GM21786 (cell line): ENCODE results near the gene ZEB2.

Experiments used
- ATAC-seq: cut with Tn5 transposase; IDR thresholded peaks from one replicate; pipeline ENCODE4 v1.9.1; 2021; ENCODE audit not compliant: unreplicated experiment

The ZEB2 gene

DNA sequence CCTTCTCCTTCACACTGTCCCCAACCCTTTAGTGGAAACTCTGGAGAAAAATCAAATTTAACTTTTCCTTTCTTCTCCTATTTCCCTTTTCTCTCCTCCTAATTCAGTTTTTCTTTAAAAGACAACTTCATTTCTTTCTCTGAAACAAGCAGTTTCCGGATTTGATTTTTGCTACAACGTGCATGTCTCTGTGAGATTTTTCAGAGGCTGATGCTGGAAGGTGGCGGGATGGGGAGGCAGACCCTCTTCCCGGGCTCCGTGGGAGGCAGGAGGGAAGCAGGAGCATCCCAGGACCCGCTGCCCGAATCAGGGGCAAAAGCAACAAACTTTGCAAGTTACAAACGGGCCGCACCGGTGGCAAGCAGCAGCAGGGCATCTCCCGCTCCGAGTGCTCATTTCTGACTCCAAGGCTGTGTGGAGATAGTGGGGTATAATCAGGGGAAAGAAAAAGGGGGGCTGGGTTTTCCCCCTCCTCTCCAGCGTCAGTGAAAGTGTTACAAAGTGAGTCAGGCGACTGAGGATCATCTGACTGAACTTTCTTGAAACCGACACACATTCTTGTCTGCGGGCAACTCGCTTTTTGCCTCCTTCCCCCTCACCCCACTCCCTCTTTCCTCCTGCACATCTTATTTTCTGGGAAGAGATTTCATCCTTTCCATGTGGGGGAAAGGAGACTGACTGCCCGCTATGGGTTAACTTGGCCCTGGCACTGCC, 6.4 kb downstream of the ZEB2 start:
- no peak for ATAC-seq

DNA sequence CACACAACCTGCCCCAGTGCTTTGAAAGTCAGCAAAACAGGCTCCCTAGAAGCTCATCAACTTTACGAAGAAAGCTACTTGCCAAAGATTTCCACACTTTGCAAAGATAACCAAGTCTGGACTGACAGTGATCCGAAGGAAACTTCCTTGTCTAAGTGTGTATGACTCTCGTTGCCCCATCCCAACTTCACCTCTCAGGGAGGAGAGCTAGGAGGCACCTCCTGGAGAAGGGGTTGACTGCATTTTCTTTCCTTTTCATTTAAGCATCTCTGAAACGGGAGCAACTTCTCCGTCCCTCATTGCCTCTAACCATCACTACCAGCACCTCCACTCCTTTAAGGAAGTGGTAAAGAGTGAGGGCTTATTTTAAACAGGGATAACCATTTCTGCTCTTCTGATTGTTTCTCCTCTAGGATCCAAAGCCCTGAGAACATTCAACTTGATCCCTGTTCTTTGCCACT, 7.0 kb downstream of the ZEB2 start:
- ATAC-seq, result no peak

DNA sequence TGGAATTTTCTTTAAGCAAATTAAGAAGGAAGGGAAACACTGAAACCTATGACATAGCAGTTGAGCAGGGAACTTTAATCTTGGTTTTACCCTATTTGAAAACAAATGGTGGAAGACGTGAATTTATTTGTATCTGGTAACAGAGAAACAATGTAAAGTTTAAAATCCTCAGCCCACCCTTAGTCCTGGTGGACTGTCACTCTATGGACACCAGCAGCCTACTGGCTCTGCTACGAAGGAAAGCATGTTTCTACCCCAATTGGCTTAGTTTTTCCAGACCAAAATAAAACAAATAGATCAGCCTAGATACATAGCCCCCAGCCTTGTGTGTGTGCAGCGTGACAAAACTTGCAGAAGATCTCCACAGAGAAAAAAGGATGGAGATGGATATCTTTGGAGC, 7.4 kb downstream of the ZEB2 start:
- no peak for ATAC-seq

DNA sequence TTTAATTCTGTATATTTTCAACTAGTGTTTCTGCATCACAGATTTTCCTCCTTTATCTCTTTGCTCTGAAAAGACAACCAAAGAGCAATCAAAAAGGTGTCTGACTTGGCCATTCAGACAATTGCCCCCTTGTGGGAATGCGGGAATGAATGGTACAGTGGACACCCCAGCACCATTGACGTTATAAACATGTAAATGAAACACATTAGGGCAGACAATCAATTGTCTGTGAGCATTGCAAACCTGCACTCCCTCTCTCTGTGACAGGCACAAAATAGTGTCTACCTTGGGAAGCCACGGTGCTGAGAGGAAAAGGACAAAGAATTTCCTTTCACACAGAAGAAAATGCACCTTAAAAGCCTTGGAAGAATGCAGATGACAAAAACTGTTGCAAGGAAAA, 8.0 kb downstream of the ZEB2 start:
- ATAC-seq, result no peak

DNA sequence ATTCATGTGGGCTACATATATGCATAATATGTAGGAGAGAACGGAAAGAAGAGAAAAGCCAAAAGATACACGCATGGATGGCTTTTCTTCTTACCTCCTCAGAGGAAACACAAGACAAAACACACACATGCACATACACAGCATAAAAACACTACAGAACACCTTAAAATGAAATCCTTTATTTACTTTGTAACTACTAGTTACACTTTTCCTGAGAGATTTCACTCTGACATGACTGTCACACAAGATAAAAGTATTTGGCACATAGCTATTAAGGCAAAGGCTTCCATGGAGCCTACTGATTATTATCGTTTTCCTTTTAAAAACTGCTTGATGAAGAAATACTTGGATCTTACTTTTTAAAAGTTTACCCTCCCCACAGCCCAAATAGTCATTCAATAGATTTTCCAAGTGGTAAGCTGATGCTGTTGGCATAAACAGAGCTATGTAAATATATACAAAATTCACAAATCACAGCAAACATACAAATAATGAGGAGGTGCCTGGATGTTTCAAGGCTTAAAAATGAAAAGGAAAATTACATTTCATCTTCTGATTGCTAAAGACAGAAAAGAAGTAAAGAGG, 8.6 kb downstream of the ZEB2 start:
- no peak for ATAC-seq

DNA sequence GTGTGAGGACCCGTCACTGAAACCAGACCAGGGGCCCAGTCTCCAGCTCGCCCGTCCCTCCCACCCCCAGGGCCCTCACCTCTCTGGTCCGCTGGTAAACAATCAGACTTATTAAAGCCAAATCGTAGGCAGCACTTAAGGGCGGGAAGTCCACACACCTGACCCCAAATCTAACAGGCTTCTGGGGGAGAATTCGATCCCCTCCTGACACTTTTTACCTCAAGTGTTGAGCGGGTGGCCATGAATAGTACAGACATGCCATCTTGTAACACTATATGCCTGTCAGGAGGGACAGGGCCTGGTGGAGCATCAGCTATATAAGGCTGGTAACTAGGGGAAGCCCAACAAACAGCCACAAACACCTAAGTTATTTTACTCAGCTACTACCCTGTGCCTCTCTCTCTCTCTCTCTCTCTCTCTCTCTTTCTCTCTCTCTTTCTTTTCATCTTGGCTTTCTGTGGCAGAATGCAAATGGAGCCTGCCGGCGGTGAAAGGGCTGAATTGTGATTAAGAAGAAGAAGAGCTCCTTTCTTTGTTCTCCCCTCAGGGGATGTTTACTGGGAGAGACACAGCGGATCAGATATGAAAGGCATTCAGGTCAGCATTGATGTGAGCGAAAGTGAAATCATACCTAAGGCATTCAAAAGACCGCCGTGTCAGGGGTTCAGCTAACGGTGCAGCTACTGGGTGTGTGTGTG, 9.5 kb downstream of the ZEB2 start:
- peak; percentile 74 for ATAC-seq

DNA sequence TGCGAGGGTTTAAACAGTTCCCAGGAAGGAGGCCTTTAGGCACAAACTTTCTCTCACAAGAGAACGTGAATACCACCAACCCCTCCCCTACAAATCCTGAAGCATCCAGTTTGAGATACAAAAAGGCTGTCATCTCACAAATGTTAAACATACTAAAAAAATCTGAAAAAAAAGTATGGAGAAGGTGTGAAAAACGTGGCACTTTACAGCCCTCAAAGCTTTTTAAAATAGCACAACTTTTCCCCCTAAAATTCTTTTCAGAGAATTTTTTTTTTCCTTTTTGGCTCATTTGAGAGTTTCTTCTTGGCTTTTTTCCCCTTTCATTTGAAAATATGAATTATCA, 10.1 kb downstream of the ZEB2 start:
- no peak for ATAC-seq

DNA sequence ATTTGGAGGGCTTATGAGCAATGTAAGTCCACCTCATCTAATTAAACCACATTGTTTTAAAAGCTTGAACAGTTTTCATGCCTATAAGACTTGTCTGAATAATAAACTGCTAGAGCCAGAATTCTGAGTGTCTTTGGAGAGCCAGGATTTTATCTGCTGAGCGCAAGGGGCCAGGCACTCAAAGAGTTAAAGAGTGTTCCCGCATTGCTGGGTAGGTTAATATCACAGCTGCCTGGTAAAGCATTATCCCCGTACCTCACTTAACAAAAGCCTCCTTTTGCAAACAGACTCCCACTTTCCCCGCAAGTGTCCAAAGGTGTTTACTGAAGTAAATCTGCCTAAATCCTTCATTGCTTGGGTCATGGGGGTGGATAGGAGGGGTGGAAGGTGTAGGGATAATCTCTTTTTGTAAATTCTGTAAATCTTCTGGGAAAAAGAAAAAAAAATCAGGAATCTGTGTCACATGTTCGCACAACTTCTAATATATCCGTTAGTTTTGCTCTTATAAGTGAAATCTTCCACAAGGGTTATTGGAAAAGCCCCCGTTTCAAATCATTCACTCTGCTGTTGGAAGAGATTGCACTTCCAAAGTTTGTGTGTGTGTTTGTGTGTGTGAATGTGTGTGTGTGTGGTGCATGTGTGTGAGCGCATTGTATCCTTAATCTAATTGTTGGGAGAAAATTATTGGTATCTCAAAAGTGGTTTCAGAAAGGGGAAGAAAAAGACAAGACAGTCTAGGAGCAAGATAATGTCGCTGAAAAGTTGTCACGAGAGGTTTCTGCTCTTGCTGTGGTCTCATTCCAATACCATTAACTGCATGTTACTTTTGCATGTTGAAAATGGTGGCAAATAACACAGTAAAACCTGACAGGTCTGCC, 10.7 kb downstream of the ZEB2 start:
- ATAC-seq, result no peak

DNA sequence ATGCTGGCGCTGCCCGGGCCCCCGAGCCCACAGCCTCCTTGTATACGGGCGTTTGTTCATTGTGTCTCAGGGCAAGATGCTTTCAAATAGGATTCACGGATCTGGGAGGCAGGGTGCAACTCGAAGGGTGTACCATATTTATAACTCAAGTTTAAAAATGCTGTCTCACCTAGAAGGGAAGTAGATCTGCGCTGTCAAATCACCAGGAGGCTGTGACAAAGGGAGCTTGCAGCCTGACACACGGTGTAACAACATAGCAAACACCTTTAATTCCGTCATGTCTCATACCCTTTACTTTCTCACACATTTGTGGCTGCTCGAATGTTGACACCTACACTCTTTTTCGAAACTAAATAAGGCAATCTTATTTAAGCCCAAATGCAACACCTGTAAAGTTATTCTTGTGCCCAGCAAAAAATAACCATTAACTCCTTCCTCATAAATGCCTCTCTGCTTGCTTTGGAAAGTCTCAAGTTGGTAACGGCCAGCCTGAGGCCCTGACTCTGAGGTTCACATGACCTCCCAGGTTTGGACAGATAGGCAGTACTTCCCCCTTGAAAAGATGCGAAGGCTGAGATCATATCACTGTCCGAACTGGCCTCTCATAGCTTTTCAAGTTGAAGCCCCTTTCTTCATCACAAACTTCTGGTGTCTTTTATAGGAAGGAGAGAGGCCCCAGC, 11.6 kb downstream of the ZEB2 start:
- no peak for ATAC-seq

DNA sequence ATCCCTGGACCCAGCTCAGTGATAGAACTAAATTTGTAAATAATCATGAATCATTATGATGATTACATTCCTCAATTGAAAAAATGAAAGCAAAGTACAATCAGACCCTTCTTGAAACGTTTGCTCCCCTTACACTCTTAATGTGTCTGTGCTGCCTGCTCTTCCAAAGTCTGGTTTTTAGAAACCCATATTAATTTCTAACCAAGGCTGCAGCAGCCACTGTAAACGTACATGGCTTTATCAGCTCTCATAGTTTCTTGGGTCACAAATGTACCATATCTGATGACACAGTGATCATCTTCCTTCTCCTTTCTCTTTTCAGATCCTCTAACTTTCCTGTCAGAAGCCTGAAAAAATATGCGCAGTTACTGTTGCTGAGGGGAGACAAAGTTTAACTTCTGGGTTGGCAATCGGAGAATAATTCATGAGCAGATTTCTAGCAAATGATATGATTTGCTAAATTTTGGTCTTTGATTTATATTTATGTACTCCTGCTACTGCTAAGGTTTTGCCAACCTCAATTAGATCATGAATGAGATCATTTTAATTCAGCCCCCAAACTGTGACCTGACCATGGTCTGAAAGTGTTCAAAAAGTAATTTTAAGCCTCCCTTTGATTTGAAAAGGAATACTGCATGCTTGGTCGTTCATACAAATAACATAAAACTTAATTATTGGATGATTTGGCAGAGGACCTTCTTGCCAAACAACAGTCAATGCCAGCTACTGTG, 12.3 kb downstream of the ZEB2 start:
- no peak for ATAC-seq

DNA sequence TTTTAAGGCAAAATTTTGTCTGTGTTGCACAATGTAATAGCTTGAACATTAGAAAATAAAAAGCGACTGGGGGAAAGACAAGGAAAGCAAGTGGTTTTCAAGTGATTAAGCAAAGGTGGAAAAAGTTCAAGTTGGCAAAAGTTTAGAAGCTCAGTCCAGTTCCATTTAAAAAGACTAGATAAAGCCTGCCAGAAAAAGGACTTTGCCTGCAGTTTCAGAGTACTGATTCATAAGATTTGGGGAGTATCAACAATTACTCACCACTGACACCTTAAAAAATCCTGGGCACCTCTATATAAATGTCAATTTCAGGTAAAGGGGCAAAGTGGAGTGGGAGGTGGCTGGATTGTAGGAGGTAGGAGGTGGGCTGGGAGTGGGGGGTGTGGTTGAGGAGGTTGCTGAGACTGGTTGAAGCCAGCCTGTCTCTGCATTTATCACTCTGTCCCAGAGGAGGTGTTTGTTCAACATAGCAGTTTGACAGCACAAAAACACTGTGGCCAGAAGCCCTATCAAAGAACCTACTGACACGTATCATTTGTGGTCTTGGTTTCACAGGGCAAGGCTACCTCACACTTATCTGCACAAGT, 14.6 kb downstream of the ZEB2 start:
- no peak for ATAC-seq

DNA sequence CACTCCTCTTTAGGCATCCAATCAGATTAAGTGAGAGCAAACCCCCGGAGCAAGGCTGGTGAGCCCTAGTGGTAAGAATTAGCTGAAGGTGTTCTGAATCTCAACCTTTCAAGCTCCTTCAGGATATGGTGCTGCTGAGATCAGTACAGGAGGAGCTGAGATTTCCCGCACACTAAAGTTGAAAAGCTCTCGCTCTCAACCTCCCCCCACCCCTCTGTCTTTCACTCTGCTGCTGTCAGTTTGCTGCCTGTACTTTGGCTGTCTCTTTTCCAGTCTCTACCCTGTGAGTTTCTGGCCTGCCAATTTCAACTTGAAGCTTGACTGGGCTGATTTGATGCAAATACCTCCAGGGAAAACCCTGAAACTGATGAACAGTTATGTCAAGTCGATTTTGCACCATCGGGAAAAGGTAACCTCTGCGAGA, 15.7 kb downstream of the ZEB2 start:
- no peak for ATAC-seq

DNA sequence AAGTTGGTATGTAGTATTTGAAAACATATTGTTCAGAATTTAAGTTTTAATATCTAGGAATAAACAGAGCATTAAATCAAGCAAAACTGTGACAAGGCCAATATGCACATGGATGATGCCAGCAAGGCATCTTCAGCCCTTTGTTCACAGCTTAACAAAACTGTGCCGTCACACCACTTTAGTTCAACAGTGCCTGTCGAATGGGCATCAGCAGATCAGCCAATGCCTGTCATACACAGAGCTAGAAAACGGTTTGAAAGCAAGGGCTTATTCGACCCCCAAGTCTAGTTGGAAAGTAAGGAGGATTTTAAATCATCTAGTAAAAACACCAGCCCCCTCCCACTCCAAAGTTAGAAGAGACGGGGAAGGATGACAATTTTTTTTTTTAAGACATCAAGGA, 16.7 kb downstream of the ZEB2 start:
- no peak for ATAC-seq

DNA sequence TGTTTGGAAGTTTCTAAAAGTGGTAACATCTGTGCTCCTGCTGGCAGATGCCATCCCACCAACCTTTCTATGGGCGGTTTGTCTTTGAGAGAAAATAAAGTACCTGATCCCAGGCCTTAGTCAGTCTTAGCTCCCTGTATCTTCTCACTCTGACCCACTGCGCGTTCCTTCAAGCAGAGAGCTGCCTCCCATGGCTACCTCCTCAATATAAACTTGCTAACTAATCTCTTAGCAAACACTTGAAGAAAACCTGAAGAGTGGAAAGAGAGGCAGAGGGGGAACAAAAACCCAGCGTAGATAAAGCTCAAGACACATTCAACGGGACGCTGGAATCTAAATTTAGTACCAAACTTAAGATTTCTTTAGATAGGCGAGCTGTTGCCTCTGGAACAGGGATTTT, 17.6 kb downstream of the ZEB2 start:
- ATAC-seq, result no peak

DNA sequence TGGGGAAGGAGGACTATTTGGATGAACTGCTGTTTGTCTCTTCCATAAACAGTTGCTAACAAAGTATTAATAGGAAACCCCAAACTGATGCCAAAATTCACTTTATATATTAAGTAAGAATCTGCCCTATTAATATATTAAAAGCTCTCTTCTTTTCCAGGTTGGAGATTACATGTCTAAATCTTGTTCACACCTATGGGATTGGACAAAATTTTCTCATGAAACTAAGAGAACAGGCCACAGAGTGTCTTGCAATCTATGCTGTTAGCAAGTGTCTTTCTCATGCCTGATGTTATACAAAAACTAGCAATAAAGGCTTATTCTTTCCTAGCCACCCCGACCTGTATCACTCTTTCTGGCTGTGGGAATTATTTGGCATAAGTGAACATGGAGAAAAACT, 18.3 kb downstream of the ZEB2 start:
- no peak for ATAC-seq

DNA sequence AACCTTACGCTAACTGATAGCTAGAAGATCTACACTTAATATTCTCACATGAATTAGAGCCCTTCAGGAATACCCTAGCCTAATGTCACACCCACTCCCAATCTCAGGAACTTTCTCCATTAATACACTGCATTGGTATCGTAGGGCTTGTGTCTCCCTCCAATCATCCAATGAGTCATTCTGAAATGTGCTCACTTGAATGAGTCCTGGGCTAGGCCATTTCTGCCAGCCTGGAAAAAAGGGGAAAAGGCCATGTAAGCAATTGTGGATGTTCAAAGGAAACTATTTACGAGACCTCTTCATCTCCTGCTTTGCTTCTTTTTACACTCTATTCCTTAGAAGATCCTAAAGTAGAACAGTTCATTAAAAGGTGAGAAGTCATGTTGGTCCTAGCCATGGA, 18.8 kb downstream of the ZEB2 start:
- no peak for ATAC-seq

DNA sequence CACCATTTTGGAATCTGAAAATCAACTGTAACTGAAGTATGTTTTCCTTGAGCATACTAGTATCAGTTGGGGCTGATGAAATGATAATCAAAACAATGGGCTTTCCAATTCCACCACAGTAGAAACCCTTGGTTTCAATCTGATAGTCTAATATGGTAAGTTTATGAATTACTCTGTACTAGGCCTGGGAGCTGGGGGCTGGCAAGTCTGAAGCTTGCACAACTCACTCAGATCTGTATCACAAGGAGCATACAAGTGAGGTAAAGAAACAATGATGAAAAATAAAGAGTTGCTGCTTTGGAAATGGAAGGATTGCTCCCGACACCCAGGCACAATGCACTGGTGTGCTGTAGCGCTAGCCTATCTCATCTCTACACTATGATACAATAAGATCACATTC, 19.4 kb downstream of the ZEB2 start:
- no peak for ATAC-seq

DNA sequence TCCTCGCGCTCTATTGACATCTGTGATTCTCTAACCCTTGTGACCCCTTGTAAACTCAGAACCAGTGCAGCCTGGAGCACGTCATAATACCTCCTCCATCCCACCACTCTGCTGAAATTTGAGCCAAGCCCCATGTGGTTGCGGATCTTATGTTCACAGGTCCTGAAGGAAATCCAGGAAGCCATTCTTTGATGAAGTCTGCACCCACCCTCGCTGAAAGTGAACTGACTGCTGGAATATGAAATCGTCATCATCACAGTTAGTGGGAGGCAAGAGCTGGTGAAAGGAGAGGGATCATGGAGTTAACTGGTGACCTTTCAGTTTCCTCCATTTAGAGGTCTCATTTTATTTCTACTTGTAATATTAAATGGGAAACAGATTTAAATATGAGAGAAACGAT, 21.6 kb downstream of the ZEB2 start:
- no peak for ATAC-seq

DNA sequence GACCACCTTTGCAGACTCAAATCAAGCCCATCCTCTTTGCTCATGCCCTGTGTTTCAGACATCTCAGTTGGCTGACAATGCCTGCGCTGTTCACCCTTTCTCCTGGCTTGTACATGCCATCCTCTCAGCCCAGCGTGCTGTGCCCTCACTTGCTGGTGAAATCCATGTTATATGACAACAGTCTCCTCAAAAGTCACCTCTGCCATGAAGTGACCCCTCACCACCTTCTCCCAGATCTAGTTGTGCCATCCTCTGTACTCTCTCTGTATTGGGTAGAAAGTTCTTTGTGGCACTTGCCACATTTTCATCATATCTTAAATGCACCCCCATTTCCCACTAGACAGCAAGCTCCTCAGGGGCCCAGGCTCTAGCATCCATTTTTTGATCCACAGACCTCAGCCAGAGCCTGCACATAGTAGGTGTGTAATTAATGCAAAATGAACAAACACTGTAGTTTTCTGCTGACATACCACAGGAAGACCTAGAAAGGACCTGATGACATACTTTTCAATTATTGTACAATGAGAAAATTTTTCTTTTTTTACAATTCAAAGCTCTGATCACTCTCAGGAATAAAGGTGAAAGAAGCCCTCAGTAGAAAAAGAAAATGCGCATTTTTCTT, 22.8 kb downstream of the ZEB2 start:
- no peak for ATAC-seq
